Glutamatergic neuron (in vitro differentiated cells): Measurements from ENCODE around the gene CENPQ. TPM values are rescaled to one million over a fixed set of nuclear protein-coding genes. Genes with fewer than 3 reads are reported as not detected.

ENCODE experiments used
- DNase-seq: peaks from one replicate; pipeline ENCODE4 v3.0.0; 2022
- H3K27ac Mint-ChIP-seq: one replicate; pipeline ENCODE4 v1.8.0; 2020; ENCODE audit warnings: mild to moderate bottlenecking, mixed read lengths, inconsistent platforms; ENCODE audit not compliant: unreplicated experiment
- H3K27me3 Mint-ChIP-seq: one replicate; pipeline ENCODE4 v1.8.0; 2020; ENCODE audit warnings: mild to moderate bottlenecking, moderate library complexity, mixed read lengths, inconsistent platforms; ENCODE audit not compliant: unreplicated experiment
- H3K36me3 Mint-ChIP-seq: one replicate; pipeline ENCODE4 v1.8.0; 2020; ENCODE audit warnings: mild to moderate bottlenecking, mixed read lengths, inconsistent platforms; ENCODE audit not compliant: unreplicated experiment
- H3K4me1 Mint-ChIP-seq: one replicate; pipeline ENCODE4 v1.8.0; 2020; ENCODE audit warnings: mild to moderate bottlenecking, low read depth, mixed read lengths, inconsistent platforms; ENCODE audit not compliant: unreplicated experiment
- H3K4me3 Mint-ChIP-seq: one replicate; pipeline ENCODE4 v1.8.0; 2020; ENCODE audit warnings: mild to moderate bottlenecking, mixed read lengths, inconsistent platforms; ENCODE audit not compliant: unreplicated experiment
- H3K9me3 Mint-ChIP-seq: one replicate; pipeline ENCODE4 v1.8.0; 2020; ENCODE audit warnings: mild to moderate bottlenecking, moderate library complexity, mixed read lengths, inconsistent platforms; ENCODE audit not compliant: unreplicated experiment
- CTCF ChIP-seq: fragments of 200-600 bp; sonication (generic); IDR thresholded peaks from one replicate; pipeline ENCODE4 v1.5.0; 2021; ENCODE audit not compliant: partially characterized antibody, unreplicated experiment
- total RNA-seq: library from RNA; stranded (reverse); fragmentation: NEBNext Ultra II Directional; extraction: Animal tissue kit (Norgen Biotek cat#: 25700); gene quantifications from one replicate; pipeline ENCODE4 v1.2.1, GENCODE V29; 2021; ENCODE audit not compliant: unreplicated experiment

The CENPQ gene
- total RNA-seq, 1 donor from 2014 or later: 3.4 TPM

GRCh38 chr6:49522710-49523593 is 59.8 kb downstream of the CENPQ start:
- Mint-ChIP-seq H3K9me3 (no peaks in the 10 kb centered on the region), H3K27me3 (peaks cover 2% of the 10 kb centered on the region), H3K4me1 (no peaks in the 10 kb centered on the region), H3K27ac (no peak overlapping the region), H3K36me3 (no peaks in the 10 kb centered on the region), H3K4me3 (no peak overlapping the region)
- no peak for DNase-seq
- TF ChIP-seq CTCF: no peak

- Mint-ChIP-seq H3K27ac (no peak overlapping the region), H3K4me1 (no peaks in the 10 kb centered on the region), H3K36me3 (no peaks in the 10 kb centered on the region), H3K27me3 (peaks cover 2% of the 10 kb centered on the region), H3K4me3 (no peak overlapping the region), H3K9me3 (no peaks in the 10 kb centered on the region)
- no peak for TF ChIP-seq CTCF
- DNase-seq: no peak
These were observed 60.7 kb downstream of the CENPQ start for GRCh38 chr6:49523901-49524300.

GRCh38 chr6:49524541-49524940 is 61.4 kb downstream of the CENPQ start:
- no peak for TF ChIP-seq CTCF
- no peak overlapping the region for H3K27ac Mint-ChIP-seq
- no peaks in the 10 kb centered on the region for H3K36me3 Mint-ChIP-seq
- peaks cover 2% of the 10 kb centered on the region for H3K27me3 Mint-ChIP-seq
- no peak overlapping the region for H3K4me3 Mint-ChIP-seq
- H3K4me1 Mint-ChIP-seq: no peaks in the 10 kb centered on the region
- DNase-seq: no peak
- H3K9me3 Mint-ChIP-seq: no peaks in the 10 kb centered on the region

- no peak for DNase-seq
- Mint-ChIP-seq H3K4me1 (no peaks in the 10 kb centered on the region), H3K27me3 (no peaks in the 10 kb centered on the region), H3K4me3 (no peak overlapping the region), H3K9me3 (no peaks in the 10 kb centered on the region), H3K36me3 (no peaks in the 10 kb centered on the region), H3K27ac (no peak overlapping the region)
- TF ChIP-seq CTCF: no peak
These were observed 63.4 kb downstream of the CENPQ start for GRCh38 chr6:49526598-49526997.

GRCh38 chr6:49527320-49527719 is 64.2 kb downstream of the CENPQ start:
- no peak for TF ChIP-seq CTCF
- no peaks in the 10 kb centered on the region for H3K9me3 Mint-ChIP-seq
- no peaks in the 10 kb centered on the region for H3K36me3 Mint-ChIP-seq
- no peaks in the 10 kb centered on the region for H3K27me3 Mint-ChIP-seq
- H3K27ac Mint-ChIP-seq: no peak overlapping the region
- H3K4me1 Mint-ChIP-seq: no peaks in the 10 kb centered on the region
- H3K4me3 Mint-ChIP-seq: no peak overlapping the region
- no peak for DNase-seq
